DMS153 treated with DMSO at 0.1 percent for 48 hours (cell line): ENCODE measurements around the gene FIBIN.

ENCODE experiments used
- DNase-seq: peaks from one replicate; lab custom pipeline; 2025; ENCODE audit not compliant: unreplicated experiment; lab: John Stamatoyannopoulos, UW

The FIBIN gene

GRCh38 chr11:27020751-27021150, 26.8 kb downstream of the FIBIN start:
- no peak for DNase-seq

GRCh38 chr11:27022659-27023251, 28.8 kb downstream of the FIBIN start:
- no peak for DNase-seq

GRCh38 chr11:27024865-27025264, 31.0 kb downstream of the FIBIN start:
- no peak for DNase-seq

GRCh38 chr11:27025312-27025955, 31.5 kb downstream of the FIBIN start:
- DNase-seq = no peak

GRCh38 chr11:27025957-27026733, 32.2 kb downstream of the FIBIN start:
- no peak for DNase-seq

- no peak for DNase-seq
Measured at GRCh38 chr11:27028561-27028965, 34.7 kb downstream of the FIBIN start.

GRCh38 chr11:27029966-27030365, 36.1 kb downstream of the FIBIN start:
- no peak for DNase-seq

- no peak for DNase-seq
Measured at GRCh38 chr11:27031754-27032153, 37.8 kb downstream of the FIBIN start.

GRCh38 chr11:27039873-27040272, 46.0 kb downstream of the FIBIN start:
- no peak for DNase-seq

- peak; percentile 47 for DNase-seq
Measured at GRCh38 chr11:27040302-27041115, 46.6 kb downstream of the FIBIN start, which contains the start of gene BBOX1. Gene BBOX1 (plus strand): TSS chr11:27040815. CDS start chr11:27055431, 14,616 bp downstream.

GRCh38 chr11:27041141-27041899, 47.4 kb downstream of the FIBIN start:
- DNase-seq = no peak
